PFSK-1 (cell line): Measurements from ENCODE around the gene VILL.

Source experiments
- POLR2AphosphoS5 ChIP-seq: IDR thresholded peaks from 2 replicates; pipeline ENCODE4 v1.6.1; 2012; ENCODE audit warnings: low read depth, mild to moderate bottlenecking, control low read depth, low read length, moderate library complexity
- TAF1 ChIP-seq: IDR thresholded peaks from 2 replicates; pipeline ENCODE4 v1.6.1; 2012; ENCODE audit warnings: low read length, control low read depth, borderline replicate concordance; ENCODE audit not compliant: insufficient read depth
- TF ChIP-seq, protein P1 (sequence below), 2 experiments: IDR thresholded peaks; 2 replicates each; pipeline versions ENCODE4 v1.6.1 to v1.8.0; 2011 to 2012; ENCODE audit warnings: low read depth in 2 of 2, low read length in 2 of 2, control low read depth in 1 of 2, inconsistent platforms in 1 of 2, mild to moderate bottlenecking in 1 of 2, moderate library complexity in 1 of 2; ENCODE audit not compliant: insufficient read depth in 1 of 2

DNA sequence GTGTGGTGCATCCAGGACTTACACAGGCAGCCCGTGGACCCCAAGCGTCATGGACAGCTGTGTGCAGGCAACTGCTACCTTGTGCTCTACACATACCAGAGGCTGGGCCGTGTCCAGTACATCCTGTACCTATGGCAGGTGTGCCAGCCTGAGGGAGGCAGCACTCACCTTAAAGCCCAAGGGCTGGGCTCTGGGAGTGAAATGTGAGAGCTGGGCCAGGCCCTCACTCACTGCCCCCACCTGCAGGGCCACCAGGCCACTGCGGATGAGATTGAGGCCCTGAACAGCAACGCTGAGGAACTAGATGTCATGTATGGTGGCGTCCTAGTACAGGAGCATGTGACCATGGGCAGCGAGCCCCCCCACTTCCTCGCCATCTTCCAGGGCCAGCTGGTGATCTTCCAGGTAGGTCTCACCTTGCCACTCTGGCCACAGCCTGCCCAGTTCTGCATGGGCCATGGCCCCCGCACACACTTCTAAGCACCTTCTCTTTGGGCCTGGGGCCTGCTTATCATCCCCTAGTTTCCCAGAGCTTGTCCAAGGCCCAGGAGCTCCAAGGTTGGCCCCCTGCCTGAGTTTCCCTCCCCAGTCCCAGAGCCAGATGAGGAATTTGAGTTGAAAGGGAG lies 11.0 kb downstream of the VILL start:
- TF ChIP-seq TAF1 (no peak), POLR2AphosphoS5 (no peak)
- TF ChIP-seq, protein P1, sequence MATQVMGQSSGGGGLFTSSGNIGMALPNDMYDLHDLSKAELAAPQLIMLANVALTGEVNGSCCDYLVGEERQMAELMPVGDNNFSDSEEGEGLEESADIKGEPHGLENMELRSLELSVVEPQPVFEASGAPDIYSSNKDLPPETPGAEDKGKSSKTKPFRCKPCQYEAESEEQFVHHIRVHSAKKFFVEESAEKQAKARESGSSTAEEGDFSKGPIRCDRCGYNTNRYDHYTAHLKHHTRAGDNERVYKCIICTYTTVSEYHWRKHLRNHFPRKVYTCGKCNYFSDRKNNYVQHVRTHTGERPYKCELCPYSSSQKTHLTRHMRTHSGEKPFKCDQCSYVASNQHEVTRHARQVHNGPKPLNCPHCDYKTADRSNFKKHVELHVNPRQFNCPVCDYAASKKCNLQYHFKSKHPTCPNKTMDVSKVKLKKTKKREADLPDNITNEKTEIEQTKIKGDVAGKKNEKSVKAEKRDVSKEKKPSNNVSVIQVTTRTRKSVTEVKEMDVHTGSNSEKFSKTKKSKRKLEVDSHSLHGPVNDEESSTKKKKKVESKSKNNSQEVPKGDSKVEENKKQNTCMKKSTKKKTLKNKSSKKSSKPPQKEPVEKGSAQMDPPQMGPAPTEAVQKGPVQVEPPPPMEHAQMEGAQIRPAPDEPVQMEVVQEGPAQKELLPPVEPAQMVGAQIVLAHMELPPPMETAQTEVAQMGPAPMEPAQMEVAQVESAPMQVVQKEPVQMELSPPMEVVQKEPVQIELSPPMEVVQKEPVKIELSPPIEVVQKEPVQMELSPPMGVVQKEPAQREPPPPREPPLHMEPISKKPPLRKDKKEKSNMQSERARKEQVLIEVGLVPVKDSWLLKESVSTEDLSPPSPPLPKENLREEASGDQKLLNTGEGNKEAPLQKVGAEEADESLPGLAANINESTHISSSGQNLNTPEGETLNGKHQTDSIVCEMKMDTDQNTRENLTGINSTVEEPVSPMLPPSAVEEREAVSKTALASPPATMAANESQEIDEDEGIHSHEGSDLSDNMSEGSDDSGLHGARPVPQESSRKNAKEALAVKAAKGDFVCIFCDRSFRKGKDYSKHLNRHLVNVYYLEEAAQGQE (IDR thresholded peaks at IDR 0.05; ENCODE audit: insufficient read depth in 1 of 2, low read depth in 2 of 2, low read length in 2 of 2): no peak
